Measurements from ENCODE around the gene AGBL3. TPM values are rescaled to one million over a fixed set of nuclear protein-coding genes. Genes with fewer than 3 reads are reported as not detected.

Gene AGBL3
- total RNA-seq, 1 experiment from 2014 or later, result 2.1 TPM

DNA sequence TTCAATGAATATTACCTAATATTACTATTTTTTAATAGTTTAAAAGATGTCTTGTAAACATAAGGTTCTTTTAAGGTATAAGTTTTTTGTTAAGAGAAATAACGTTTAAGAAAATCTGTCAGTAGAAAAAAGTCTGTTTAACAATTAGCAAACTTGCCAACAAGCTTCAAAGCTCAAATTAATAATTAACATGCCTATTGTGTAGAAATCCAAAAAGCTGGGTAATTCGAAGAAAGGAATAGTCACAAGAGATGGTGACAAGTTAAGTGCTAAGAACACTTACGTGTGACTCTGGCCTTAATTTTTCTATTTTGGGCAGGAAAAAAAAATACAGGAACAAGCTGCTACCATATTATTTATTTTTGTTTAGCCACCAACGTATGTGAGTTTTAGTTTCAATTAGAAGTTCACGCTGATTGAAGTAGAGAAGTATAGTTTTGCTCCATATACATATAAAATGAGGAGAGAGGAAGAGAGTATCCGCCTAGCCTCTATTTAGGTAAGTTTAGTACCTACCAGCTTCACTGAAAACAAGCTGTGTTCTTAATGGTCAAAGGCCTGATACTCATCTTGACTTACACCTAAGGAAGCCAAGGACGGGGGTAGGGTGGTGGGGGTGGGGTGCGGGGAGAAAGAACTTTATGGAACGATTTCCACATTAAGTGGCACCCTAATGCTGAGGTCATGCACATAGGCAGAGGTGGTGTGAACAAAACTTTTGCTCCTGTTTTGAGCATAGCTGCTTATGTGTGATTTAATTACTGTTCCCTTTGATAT, 43.4 kb upstream of the AGBL3 start:
- ChIA-PET POLR2A (no interaction called here), CTCF (interaction anchor here (0.5 to 1.9 kb wide), 4 partner anchors 193 to 257 kb away, joined by 3 to 7 read pairs (median 5); no protein-coding TSS in a partner anchor)
- no peak for DNase-seq (ENCODE audit: low spot score)
- TF ChIP-seq RORB (CRISPR knock-in tag; IDR thresholded peaks at IDR 0.05) (no peak), USF1 (CRISPR knock-in tag; IDR thresholded peaks at IDR 0.05) (no peak), ATF1 (CRISPR knock-in tag; IDR thresholded peaks at IDR 0.05) (no peak)
- TF ChIP-seq, protein P1, sequence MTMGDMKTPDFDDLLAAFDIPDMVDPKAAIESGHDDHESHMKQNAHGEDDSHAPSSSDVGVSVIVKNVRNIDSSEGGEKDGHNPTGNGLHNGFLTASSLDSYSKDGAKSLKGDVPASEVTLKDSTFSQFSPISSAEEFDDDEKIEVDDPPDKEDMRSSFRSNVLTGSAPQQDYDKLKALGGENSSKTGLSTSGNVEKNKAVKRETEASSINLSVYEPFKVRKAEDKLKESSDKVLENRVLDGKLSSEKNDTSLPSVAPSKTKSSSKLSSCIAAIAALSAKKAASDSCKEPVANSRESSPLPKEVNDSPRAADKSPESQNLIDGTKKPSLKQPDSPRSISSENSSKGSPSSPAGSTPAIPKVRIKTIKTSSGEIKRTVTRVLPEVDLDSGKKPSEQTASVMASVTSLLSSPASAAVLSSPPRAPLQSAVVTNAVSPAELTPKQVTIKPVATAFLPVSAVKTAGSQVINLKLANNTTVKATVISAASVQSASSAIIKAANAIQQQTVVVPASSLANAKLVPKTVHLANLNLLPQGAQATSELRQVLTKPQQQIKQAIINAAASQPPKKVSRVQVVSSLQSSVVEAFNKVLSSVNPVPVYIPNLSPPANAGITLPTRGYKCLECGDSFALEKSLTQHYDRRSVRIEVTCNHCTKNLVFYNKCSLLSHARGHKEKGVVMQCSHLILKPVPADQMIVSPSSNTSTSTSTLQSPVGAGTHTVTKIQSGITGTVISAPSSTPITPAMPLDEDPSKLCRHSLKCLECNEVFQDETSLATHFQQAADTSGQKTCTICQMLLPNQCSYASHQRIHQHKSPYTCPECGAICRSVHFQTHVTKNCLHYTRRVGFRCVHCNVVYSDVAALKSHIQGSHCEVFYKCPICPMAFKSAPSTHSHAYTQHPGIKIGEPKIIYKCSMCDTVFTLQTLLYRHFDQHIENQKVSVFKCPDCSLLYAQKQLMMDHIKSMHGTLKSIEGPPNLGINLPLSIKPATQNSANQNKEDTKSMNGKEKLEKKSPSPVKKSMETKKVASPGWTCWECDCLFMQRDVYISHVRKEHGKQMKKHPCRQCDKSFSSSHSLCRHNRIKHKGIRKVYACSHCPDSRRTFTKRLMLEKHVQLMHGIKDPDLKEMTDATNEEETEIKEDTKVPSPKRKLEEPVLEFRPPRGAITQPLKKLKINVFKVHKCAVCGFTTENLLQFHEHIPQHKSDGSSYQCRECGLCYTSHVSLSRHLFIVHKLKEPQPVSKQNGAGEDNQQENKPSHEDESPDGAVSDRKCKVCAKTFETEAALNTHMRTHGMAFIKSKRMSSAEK (CRISPR knock-in tag; IDR thresholded peaks at IDR 0.05; ENCODE audit: borderline replicate concordance), result no peak
- Mint-ChIP-seq H3K27ac (no peak overlapping the region), H3K36me3 (peaks cover 11% of the 10 kb centered on the region; the same call in 1 of the 2 replicates), H3K9me3 (no peaks in the 10 kb centered on the region), H3K4me3 (no peak overlapping the region), H3K27me3 (ENCODE audit: low read depth) (no peaks in the 10 kb centered on the region), H3K4me1 (peaks cover 18% of the 10 kb centered on the region)
- ATAC-seq, result no peak

GRCh38 chr7:134943785-134944400, 42.4 kb upstream of the AGBL3 start:
- peaks cover 12% of the 10 kb centered on the region for H3K36me3 Mint-ChIP-seq

GRCh38 chr7:134945691-134946090, 40.6 kb upstream of the AGBL3 start:
- POLR2A ChIA-PET, result no interaction called here
- TF ChIP-seq, protein P2, sequence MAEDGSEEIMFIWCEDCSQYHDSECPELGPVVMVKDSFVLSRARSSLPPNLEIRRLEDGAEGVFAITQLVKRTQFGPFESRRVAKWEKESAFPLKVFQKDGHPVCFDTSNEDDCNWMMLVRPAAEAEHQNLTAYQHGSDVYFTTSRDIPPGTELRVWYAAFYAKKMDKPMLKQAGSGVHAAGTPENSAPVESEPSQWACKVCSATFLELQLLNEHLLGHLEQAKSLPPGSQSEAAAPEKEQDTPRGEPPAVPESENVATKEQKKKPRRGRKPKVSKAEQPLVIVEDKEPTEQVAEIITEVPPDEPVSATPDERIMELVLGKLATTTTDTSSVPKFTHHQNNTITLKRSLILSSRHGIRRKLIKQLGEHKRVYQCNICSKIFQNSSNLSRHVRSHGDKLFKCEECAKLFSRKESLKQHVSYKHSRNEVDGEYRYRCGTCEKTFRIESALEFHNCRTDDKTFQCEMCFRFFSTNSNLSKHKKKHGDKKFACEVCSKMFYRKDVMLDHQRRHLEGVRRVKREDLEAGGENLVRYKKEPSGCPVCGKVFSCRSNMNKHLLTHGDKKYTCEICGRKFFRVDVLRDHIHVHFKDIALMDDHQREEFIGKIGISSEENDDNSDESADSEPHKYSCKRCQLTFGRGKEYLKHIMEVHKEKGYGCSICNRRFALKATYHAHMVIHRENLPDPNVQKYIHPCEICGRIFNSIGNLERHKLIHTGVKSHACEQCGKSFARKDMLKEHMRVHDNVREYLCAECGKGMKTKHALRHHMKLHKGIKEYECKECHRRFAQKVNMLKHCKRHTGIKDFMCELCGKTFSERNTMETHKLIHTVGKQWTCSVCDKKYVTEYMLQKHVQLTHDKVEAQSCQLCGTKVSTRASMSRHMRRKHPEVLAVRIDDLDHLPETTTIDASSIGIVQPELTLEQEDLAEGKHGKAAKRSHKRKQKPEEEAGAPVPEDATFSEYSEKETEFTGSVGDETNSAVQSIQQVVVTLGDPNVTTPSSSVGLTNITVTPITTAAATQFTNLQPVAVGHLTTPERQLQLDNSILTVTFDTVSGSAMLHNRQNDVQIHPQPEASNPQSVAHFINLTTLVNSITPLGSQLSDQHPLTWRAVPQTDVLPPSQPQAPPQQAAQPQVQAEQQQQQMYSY (CRISPR knock-in tag; IDR thresholded peaks at IDR 0.05), result no peak
- TF ChIP-seq ESRRA (CRISPR knock-in tag; IDR thresholded peaks at IDR 0.05; ENCODE audit: borderline replicate concordance) (no peak), TP53 (CRISPR knock-in tag; IDR thresholded peaks at IDR 0.05) (no peak), PRRX2 (CRISPR knock-in tag; IDR thresholded peaks at IDR 0.05) (no peak), MAX (CRISPR knock-in tag; IDR thresholded peaks at IDR 0.05) (no peak), HMGA2 (CRISPR knock-in tag; IDR thresholded peaks at IDR 0.05) (no peak)
- TF ChIP-seq, protein P3, sequence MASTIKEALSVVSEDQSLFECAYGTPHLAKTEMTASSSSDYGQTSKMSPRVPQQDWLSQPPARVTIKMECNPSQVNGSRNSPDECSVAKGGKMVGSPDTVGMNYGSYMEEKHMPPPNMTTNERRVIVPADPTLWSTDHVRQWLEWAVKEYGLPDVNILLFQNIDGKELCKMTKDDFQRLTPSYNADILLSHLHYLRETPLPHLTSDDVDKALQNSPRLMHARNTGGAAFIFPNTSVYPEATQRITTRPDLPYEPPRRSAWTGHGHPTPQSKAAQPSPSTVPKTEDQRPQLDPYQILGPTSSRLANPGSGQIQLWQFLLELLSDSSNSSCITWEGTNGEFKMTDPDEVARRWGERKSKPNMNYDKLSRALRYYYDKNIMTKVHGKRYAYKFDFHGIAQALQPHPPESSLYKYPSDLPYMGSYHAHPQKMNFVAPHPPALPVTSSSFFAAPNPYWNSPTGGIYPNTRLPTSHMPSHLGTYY (CRISPR knock-in tag; IDR thresholded peaks at IDR 0.05), result no peak

More at GRCh38 chr7:134943785-134944400, 42.4 kb upstream of the AGBL3 start:
- Mint-ChIP-seq H3K4me3 (no peak overlapping the region), H3K9me3 (no peaks in the 10 kb centered on the region), H3K27ac (no peak overlapping the region), H3K4me1 (peaks cover 18% of the 10 kb centered on the region), H3K27me3 (ENCODE audit: low read depth) (no peaks in the 10 kb centered on the region)
- no peak for ATAC-seq
- ChIA-PET CTCF (interaction anchor here (0.5 kb wide), 1 partner anchor 258 kb away, joined by 7 read pairs; no protein-coding TSS in a partner anchor), POLR2A (no interaction called here)
- TF ChIP-seq, protein P4, sequence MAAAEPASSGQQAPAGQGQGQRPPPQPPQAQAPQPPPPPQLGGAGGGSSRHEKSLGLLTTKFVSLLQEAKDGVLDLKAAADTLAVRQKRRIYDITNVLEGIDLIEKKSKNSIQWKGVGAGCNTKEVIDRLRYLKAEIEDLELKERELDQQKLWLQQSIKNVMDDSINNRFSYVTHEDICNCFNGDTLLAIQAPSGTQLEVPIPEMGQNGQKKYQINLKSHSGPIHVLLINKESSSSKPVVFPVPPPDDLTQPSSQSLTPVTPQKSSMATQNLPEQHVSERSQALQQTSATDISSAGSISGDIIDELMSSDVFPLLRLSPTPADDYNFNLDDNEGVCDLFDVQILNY (CRISPR knock-in tag; IDR thresholded peaks at IDR 0.05), result no peak
- no peak for TF ChIP-seq ZNF425 (CRISPR knock-in tag; conservative IDR thresholded peaks at IDR 0.05)
- no peak for TF ChIP-seq GABPB1 (CRISPR knock-in tag; IDR thresholded peaks at IDR 0.05)
- no peak for TF ChIP-seq ETV6 (CRISPR knock-in tag; IDR thresholded peaks at IDR 0.05)
- DNase-seq (ENCODE audit: low spot score), result no peak

More at GRCh38 chr7:134945691-134946090, 40.6 kb upstream of the AGBL3 start:
- DNase-seq (ENCODE audit: low spot score) (no peak), ATAC-seq (no peak)
- peaks cover 30% of the 10 kb centered on the region for H3K36me3 Mint-ChIP-seq
- H3K4me1 Mint-ChIP-seq, result peaks cover 16% of the 10 kb centered on the region
- H3K4me3 Mint-ChIP-seq, result no peak overlapping the region
- CTCF ChIA-PET, result no interaction called here
- H3K9me3 Mint-ChIP-seq, result no peaks in the 10 kb centered on the region
- no peaks in the 10 kb centered on the region for H3K27me3 Mint-ChIP-seq (ENCODE audit: low read depth)
- no peak overlapping the region for H3K27ac Mint-ChIP-seq

All from WTC11 (cell line).